ENCODE data around the gene MBD3.
A peak's percentile ranks its signal among the peaks of the same experiment; 100 is the strongest.
"Not testable (repeated sequence)": the region's sequence is repeated elsewhere in the genome, so short reads cannot be mapped to it uniquely, and the experiment has no call there.

MBD3 gene

GRCh38 chr19:1592755-1593500 lies at the start of gene MBD3:
TSS of gene MBD3 (minus strand) at chr19:1592865. CDS start at chr19:1592631, 234 bp downstream.
- Mint-ChIP-seq H3K27me3 (ENCODE audit: low read depth, poor library complexity) (peaks cover 3% of the 10 kb centered on the region), H3K4me3 (peak within 1 kb of the TSS; percentile 91), H3K27ac (peak within 1 kb of the TSS; percentile 99), H3K4me1 (peaks cover 28% of the 10 kb centered on the region), H3K36me3 (ENCODE audit: low read depth) (peaks cover 15% of the 10 kb centered on the region), H3K9me3 (no peaks in the 10 kb centered on the region)
- peak; percentile 95 for DNase-seq
- TF ChIP-seq CTCF (IDR thresholded peaks at IDR 0.05) = no peak

GRCh38 chr19:1640893-1641448 lies 48.3 kb upstream of the MBD3 start:
- H3K27me3 Mint-ChIP-seq (ENCODE audit: low read depth, poor library complexity); H3K27ac Mint-ChIP-seq; H3K4me3 Mint-ChIP-seq; DNase-seq; H3K9me3 Mint-ChIP-seq; H3K4me1 Mint-ChIP-seq: not testable (repeated sequence)
- peaks cover 77% of the 10 kb centered on the region for H3K36me3 Mint-ChIP-seq (ENCODE audit: low read depth)

- Mint-ChIP-seq H3K4me3 (no peak overlapping the region), H3K27me3 (ENCODE audit: low read depth, poor library complexity) (no peaks in the 10 kb centered on the region), H3K36me3 (ENCODE audit: low read depth) (peaks cover 68% of the 10 kb centered on the region), H3K9me3 (peaks cover 5% of the 10 kb centered on the region), H3K4me1 (peaks cover 5% of the 10 kb centered on the region), H3K27ac (no peak overlapping the region)
- DNase-seq = no peak
- no peak for TF ChIP-seq CTCF (IDR thresholded peaks at IDR 0.05)
These were observed 43.9 kb upstream of the MBD3 start for GRCh38 chr19:1636325-1637236.

- no peak overlapping the region for H3K27ac Mint-ChIP-seq
- peaks cover 59% of the 10 kb centered on the region for H3K36me3 Mint-ChIP-seq (ENCODE audit: low read depth)
- H3K9me3 Mint-ChIP-seq = peaks cover 5% of the 10 kb centered on the region
- TF ChIP-seq CTCF (IDR thresholded peaks at IDR 0.05) = no peak
- H3K4me1 Mint-ChIP-seq = peaks cover 5% of the 10 kb centered on the region
- H3K27me3 Mint-ChIP-seq (ENCODE audit: low read depth, poor library complexity) = no peaks in the 10 kb centered on the region
- H3K4me3 Mint-ChIP-seq = no peak overlapping the region
- no peak for DNase-seq
These were observed 42.2 kb upstream of the MBD3 start for GRCh38 chr19:1634938-1635243.

- H3K27me3 Mint-ChIP-seq (ENCODE audit: low read depth, poor library complexity) = no peaks in the 10 kb centered on the region
- no peak for DNase-seq
- H3K9me3 Mint-ChIP-seq = peaks cover 5% of the 10 kb centered on the region
These were observed 41.7 kb upstream of the MBD3 start for GRCh38 chr19:1634242-1634937.

More at GRCh38 chr19:1634242-1634937, 41.7 kb upstream of the MBD3 start:
- no peak overlapping the region for H3K27ac Mint-ChIP-seq
- H3K36me3 Mint-ChIP-seq (ENCODE audit: low read depth) = peaks cover 54% of the 10 kb centered on the region
- TF ChIP-seq CTCF (IDR thresholded peaks at IDR 0.05) = no peak
- H3K4me3 Mint-ChIP-seq = no peak overlapping the region
- H3K4me1 Mint-ChIP-seq = no peaks in the 10 kb centered on the region

Data from nephron progenitor cell (in vitro differentiated cells).